GM23338 (cell line): ENCODE measurements around the gene LEMD2. TPM values are rescaled to one million over a fixed set of nuclear protein-coding genes. Genes with fewer than 3 reads are reported as not detected.

Source experiments
- ATAC-seq: fragments of 200-7000 bp; cut with Tn5 transposase; 3 replicates; pipeline ENCODE4 v1.9.1; 2020
- DNase-seq: peaks from one replicate; pipeline ENCODE4 v3.0.0-alpha.2; 2015; ENCODE audit warnings: low spot score
- H2AFZ ChIP-seq: fragments of 200-600 bp; sonication (generic); 2 replicates; pipeline ENCODE4 v1.8.0; 2016; ENCODE audit warnings: antibody characterized with exemption, mild to moderate bottlenecking, moderate library complexity
- H3F3A ChIP-seq: fragments of 200-600 bp; sonication (generic); replicated peaks from 2 replicates; pipeline ENCODE4 v1.8.0; 2017; ENCODE audit warnings: antibody characterized with exemption, mixed run types, low read depth
- H3K27ac ChIP-seq: fragments of 200-600 bp; sonication (generic); 2 replicates; pipeline ENCODE4 v1.6.1; 2016; ENCODE audit warnings: low read depth
- H3K27me3 ChIP-seq: fragments of 200-600 bp; sonication (generic); 2 replicates; pipeline ENCODE4 v1.8.0; 2016; ENCODE audit warnings: mild to moderate bottlenecking, mixed run types, moderate library complexity; ENCODE audit not compliant: insufficient read depth
- H3K36me3 ChIP-seq: fragments of 200-600 bp; sonication (generic); 2 replicates; pipeline ENCODE4 v1.8.0; 2016; ENCODE audit warnings: mild to moderate bottlenecking; ENCODE audit not compliant: insufficient read depth
- H3K4me1 ChIP-seq: fragments of 200-600 bp; sonication (generic); 2 replicates; pipeline ENCODE4 v1.8.0; 2016; ENCODE audit warnings: mild to moderate bottlenecking, moderate library complexity; ENCODE audit not compliant: insufficient read depth
- H3K4me2 ChIP-seq: fragments of 200-600 bp; sonication (generic); 2 replicates; pipeline ENCODE4 v1.7.1; 2017; ENCODE audit warnings: mixed run types
- H3K4me3 ChIP-seq: fragments of 200-600 bp; sonication (generic); 2 replicates; pipeline ENCODE4 v1.6.1; 2016; ENCODE audit warnings: mixed run types
- H3K79me2 ChIP-seq: fragments of 200-600 bp; sonication (generic); replicated peaks from 2 replicates; pipeline ENCODE4 v1.8.0; 2017; ENCODE audit warnings: mild to moderate bottlenecking; ENCODE audit not compliant: insufficient read depth
- H3K9me2 ChIP-seq: fragments of 200-600 bp; sonication (generic); 2 replicates; pipeline ENCODE4 v1.8.0; 2017; ENCODE audit not compliant: insufficient read depth
- H4K20me1 ChIP-seq: fragments of 200-600 bp; sonication (generic); replicated peaks from 2 replicates; pipeline ENCODE4 v1.8.0; 2017; ENCODE audit warnings: mild to moderate bottlenecking; ENCODE audit not compliant: insufficient read depth
- H3K27ac Mint-ChIP-seq: 2 replicates; pipeline ENCODE4 v1.8.0; 2020; ENCODE audit warnings: inconsistent platforms, mild to moderate bottlenecking, moderate library complexity, mixed read lengths
- H3K27me3 Mint-ChIP-seq: 3 replicates; pipeline ENCODE4 v1.8.0; 2022; ENCODE audit warnings: low read depth, mild to moderate bottlenecking, moderate library complexity, mixed read lengths, inconsistent platforms; ENCODE audit not compliant: insufficient read depth, poor library complexity
- H3K36me3 Mint-ChIP-seq: 3 replicates; pipeline ENCODE4 v1.8.0; 2021; ENCODE audit warnings: low read depth, mild to moderate bottlenecking, inconsistent platforms, moderate library complexity, mixed read lengths
- H3K4me1 Mint-ChIP-seq: 3 replicates; pipeline ENCODE4 v1.8.0; 2020; ENCODE audit warnings: mild to moderate bottlenecking, inconsistent platforms, mixed read lengths
- H3K4me3 Mint-ChIP-seq: 3 replicates; pipeline ENCODE4 v1.8.0; 2021; ENCODE audit warnings: moderate library complexity, mild to moderate bottlenecking, inconsistent platforms, mixed read lengths
- H3K9me3 Mint-ChIP-seq: 3 replicates; pipeline ENCODE4 v1.8.0; 2020; ENCODE audit warnings: moderate library complexity, mild to moderate bottlenecking, inconsistent platforms, mixed read lengths
- CREB1 ChIP-seq: fragments of 250-450 bp; sonication (Bioruptor Pico); IDR thresholded peaks from 2 replicates; pipeline ENCODE4 v1.5.0; 2020; ENCODE audit warnings: low read depth, mild to moderate bottlenecking, moderate library complexity
- EZH2 ChIP-seq: fragments of 200-600 bp; sonication (generic); IDR thresholded peaks from one replicate; pipeline ENCODE4 v1.8.0; 2017; ENCODE audit warnings: antibody characterized with exemption, mild to moderate bottlenecking, low read depth; ENCODE audit not compliant: unreplicated experiment
- EZH2phosphoT487 ChIP-seq: fragments of 200-600 bp; sonication (generic); IDR thresholded peaks from one replicate; pipeline ENCODE4 v1.8.1; 2018; ENCODE audit warnings: antibody characterized with exemption; ENCODE audit not compliant: unreplicated experiment
- JUNB ChIP-seq: IDR thresholded peaks from one replicate; pipeline ENCODE4 v1.6.1; 2016; ENCODE audit warnings: antibody characterized with exemption; ENCODE audit not compliant: unreplicated experiment
- NANOG ChIP-seq: IDR thresholded peaks from 2 replicates; pipeline ENCODE4 v1.6.1; 2016; ENCODE audit warnings: antibody characterized with exemption, borderline replicate concordance
- POLR2AphosphoS5 ChIP-seq: IDR thresholded peaks from 2 replicates; pipeline ENCODE4 v1.6.1; 2016; ENCODE audit warnings: antibody characterized with exemption, low read depth
- ZNF114 ChIP-seq: fragments of 250-450 bp; sonication (Bioruptor Pico); IDR thresholded peaks from 2 replicates; pipeline ENCODE4 v1.5.0; 2020; ENCODE audit warnings: mild to moderate bottlenecking, moderate library complexity
- ZNF331 ChIP-seq: fragments of 250-450 bp; sonication (Bioruptor Pico); IDR thresholded peaks from 2 replicates; pipeline ENCODE4 v1.5.0; 2020; ENCODE audit warnings: low read depth, mild to moderate bottlenecking, moderate library complexity
- polyA plus RNA-seq: library from polyadenylated mRNA; unstranded; fragments of >200 nt; fragmentation: Nextera tagmentation; extraction: Ambion mirVana; gene quantifications from 2 replicates; pipeline ENCODE4 v1.2.1, GENCODE V29; 2016
- total RNA-seq: library from RNA; depleted of rRNA; stranded (reverse); fragments of >200 nt; shearing (Covaris generic); gene quantifications from 2 replicates; pipeline ENCODE4 v1.2.3, GENCODE V29; 2014
- TF ChIP-seq, protein P1 (sequence below): IDR thresholded peaks from 2 replicates; pipeline ENCODE4 v1.6.1; 2016; ENCODE audit warnings: antibody characterized with exemption
- TF ChIP-seq, protein P2 (sequence below), 2 experiments: fragments of 200-600 bp in 1 of 2; sonication (generic) in 1 of 2; conservative IDR thresholded peaks; 2 replicates each; pipeline versions ENCODE4 v1.5.1 to v1.6.1; 2016 to 2017; ENCODE audit warnings: antibody characterized with exemption in 2 of 2, low read depth in 2 of 2, mild to moderate bottlenecking in 2 of 2, moderate library complexity in 1 of 2
- TF ChIP-seq, protein P3 (sequence below): IDR thresholded peaks from one replicate; pipeline ENCODE4 v1.6.1; 2018; ENCODE audit warnings: antibody characterized with exemption; ENCODE audit not compliant: unreplicated experiment
- TF ChIP-seq, protein P4 (sequence below): fragments of 250-450 bp; sonication (Bioruptor Pico); IDR thresholded peaks from 2 replicates; pipeline ENCODE4 v1.5.0; 2020; ENCODE audit warnings: mild to moderate bottlenecking, moderate library complexity

Gene LEMD2
- total and polyA plus RNA-seq, 2 experiments from 2014 or later, result 28.6 to 64.7 TPM

DNA sequence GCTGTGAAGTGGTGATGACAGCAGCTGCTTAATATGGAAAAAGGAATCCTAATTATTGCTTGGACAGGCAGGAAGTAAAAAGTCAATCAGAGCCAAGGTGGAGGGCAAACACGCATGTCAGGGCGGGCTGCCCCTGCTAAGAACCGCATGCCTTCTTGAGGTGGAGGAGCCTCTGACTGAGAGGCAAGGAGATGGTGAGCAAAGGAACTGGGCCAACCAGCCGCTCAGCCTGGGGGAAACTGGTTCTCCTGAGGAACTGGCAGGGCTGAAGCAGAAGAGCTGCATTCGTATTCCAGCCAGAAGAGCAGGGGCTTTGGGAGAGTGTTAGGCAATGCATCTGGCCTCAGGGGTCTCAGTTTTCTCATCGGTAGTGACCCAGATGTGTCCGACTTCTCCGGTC is 28.0 kb upstream of the LEMD2 start:
- Histone ChIP-seq H3K4me1 (peaks cover 30% of the 10 kb centered on the region), H3K27me3 (no peaks in the 10 kb centered on the region), H3K27ac (no peak overlapping the region), H3F3A (0 out of 2 replicates have a peak, but pooled peaks cover 6% of the 10 kb centered on the region), H4K20me1 (no peaks in the 10 kb centered on the region), H3K36me3 (no peaks in the 10 kb centered on the region), H2AFZ (no peak overlapping the region; the same call in 1 of the 2 replicates), H3K4me2 (no peak overlapping the region), H3K4me3 (no peak overlapping the region), H3K9me2 (0 out of 2 replicates have a peak, but pooled peaks cover 2% of the 10 kb centered on the region), H3K79me2 (no peaks in the 10 kb centered on the region)
- H3K9me3 Mint-ChIP-seq, result no peaks in the 10 kb centered on the region
- peaks cover 6% of the 10 kb centered on the region for H3K27me3 Mint-ChIP-seq
- no peak for ATAC-seq
- H3K36me3 Mint-ChIP-seq, result no peaks in the 10 kb centered on the region
- no peak overlapping the region for H3K27ac Mint-ChIP-seq
- DNase-seq, result no peak
- no peak for TF ChIP-seq EZH2phosphoT487
- TF ChIP-seq ZNF114 (CRISPR knock-in tag), result no peak
- TF ChIP-seq JUNB, result no peak
- TF ChIP-seq, protein P1, sequence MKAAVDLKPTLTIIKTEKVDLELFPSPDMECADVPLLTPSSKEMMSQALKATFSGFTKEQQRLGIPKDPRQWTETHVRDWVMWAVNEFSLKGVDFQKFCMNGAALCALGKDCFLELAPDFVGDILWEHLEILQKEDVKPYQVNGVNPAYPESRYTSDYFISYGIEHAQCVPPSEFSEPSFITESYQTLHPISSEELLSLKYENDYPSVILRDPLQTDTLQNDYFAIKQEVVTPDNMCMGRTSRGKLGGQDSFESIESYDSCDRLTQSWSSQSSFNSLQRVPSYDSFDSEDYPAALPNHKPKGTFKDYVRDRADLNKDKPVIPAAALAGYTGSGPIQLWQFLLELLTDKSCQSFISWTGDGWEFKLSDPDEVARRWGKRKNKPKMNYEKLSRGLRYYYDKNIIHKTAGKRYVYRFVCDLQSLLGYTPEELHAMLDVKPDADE, result no peak
- TF ChIP-seq POLR2AphosphoS5, result no peak
- TF ChIP-seq, protein P2, sequence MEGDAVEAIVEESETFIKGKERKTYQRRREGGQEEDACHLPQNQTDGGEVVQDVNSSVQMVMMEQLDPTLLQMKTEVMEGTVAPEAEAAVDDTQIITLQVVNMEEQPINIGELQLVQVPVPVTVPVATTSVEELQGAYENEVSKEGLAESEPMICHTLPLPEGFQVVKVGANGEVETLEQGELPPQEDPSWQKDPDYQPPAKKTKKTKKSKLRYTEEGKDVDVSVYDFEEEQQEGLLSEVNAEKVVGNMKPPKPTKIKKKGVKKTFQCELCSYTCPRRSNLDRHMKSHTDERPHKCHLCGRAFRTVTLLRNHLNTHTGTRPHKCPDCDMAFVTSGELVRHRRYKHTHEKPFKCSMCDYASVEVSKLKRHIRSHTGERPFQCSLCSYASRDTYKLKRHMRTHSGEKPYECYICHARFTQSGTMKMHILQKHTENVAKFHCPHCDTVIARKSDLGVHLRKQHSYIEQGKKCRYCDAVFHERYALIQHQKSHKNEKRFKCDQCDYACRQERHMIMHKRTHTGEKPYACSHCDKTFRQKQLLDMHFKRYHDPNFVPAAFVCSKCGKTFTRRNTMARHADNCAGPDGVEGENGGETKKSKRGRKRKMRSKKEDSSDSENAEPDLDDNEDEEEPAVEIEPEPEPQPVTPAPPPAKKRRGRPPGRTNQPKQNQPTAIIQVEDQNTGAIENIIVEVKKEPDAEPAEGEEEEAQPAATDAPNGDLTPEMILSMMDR (conservative IDR thresholded peaks at IDR 0.05; ENCODE audit: low read depth in 2 of 2), result no peak
- TF ChIP-seq NANOG, result no peak
- no peak for TF ChIP-seq ZNF331 (CRISPR knock-in tag)
- TF ChIP-seq, protein P3, sequence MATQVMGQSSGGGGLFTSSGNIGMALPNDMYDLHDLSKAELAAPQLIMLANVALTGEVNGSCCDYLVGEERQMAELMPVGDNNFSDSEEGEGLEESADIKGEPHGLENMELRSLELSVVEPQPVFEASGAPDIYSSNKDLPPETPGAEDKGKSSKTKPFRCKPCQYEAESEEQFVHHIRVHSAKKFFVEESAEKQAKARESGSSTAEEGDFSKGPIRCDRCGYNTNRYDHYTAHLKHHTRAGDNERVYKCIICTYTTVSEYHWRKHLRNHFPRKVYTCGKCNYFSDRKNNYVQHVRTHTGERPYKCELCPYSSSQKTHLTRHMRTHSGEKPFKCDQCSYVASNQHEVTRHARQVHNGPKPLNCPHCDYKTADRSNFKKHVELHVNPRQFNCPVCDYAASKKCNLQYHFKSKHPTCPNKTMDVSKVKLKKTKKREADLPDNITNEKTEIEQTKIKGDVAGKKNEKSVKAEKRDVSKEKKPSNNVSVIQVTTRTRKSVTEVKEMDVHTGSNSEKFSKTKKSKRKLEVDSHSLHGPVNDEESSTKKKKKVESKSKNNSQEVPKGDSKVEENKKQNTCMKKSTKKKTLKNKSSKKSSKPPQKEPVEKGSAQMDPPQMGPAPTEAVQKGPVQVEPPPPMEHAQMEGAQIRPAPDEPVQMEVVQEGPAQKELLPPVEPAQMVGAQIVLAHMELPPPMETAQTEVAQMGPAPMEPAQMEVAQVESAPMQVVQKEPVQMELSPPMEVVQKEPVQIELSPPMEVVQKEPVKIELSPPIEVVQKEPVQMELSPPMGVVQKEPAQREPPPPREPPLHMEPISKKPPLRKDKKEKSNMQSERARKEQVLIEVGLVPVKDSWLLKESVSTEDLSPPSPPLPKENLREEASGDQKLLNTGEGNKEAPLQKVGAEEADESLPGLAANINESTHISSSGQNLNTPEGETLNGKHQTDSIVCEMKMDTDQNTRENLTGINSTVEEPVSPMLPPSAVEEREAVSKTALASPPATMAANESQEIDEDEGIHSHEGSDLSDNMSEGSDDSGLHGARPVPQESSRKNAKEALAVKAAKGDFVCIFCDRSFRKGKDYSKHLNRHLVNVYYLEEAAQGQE, result no peak
- TF ChIP-seq EZH2, result no peak
- TF ChIP-seq, protein P4, sequence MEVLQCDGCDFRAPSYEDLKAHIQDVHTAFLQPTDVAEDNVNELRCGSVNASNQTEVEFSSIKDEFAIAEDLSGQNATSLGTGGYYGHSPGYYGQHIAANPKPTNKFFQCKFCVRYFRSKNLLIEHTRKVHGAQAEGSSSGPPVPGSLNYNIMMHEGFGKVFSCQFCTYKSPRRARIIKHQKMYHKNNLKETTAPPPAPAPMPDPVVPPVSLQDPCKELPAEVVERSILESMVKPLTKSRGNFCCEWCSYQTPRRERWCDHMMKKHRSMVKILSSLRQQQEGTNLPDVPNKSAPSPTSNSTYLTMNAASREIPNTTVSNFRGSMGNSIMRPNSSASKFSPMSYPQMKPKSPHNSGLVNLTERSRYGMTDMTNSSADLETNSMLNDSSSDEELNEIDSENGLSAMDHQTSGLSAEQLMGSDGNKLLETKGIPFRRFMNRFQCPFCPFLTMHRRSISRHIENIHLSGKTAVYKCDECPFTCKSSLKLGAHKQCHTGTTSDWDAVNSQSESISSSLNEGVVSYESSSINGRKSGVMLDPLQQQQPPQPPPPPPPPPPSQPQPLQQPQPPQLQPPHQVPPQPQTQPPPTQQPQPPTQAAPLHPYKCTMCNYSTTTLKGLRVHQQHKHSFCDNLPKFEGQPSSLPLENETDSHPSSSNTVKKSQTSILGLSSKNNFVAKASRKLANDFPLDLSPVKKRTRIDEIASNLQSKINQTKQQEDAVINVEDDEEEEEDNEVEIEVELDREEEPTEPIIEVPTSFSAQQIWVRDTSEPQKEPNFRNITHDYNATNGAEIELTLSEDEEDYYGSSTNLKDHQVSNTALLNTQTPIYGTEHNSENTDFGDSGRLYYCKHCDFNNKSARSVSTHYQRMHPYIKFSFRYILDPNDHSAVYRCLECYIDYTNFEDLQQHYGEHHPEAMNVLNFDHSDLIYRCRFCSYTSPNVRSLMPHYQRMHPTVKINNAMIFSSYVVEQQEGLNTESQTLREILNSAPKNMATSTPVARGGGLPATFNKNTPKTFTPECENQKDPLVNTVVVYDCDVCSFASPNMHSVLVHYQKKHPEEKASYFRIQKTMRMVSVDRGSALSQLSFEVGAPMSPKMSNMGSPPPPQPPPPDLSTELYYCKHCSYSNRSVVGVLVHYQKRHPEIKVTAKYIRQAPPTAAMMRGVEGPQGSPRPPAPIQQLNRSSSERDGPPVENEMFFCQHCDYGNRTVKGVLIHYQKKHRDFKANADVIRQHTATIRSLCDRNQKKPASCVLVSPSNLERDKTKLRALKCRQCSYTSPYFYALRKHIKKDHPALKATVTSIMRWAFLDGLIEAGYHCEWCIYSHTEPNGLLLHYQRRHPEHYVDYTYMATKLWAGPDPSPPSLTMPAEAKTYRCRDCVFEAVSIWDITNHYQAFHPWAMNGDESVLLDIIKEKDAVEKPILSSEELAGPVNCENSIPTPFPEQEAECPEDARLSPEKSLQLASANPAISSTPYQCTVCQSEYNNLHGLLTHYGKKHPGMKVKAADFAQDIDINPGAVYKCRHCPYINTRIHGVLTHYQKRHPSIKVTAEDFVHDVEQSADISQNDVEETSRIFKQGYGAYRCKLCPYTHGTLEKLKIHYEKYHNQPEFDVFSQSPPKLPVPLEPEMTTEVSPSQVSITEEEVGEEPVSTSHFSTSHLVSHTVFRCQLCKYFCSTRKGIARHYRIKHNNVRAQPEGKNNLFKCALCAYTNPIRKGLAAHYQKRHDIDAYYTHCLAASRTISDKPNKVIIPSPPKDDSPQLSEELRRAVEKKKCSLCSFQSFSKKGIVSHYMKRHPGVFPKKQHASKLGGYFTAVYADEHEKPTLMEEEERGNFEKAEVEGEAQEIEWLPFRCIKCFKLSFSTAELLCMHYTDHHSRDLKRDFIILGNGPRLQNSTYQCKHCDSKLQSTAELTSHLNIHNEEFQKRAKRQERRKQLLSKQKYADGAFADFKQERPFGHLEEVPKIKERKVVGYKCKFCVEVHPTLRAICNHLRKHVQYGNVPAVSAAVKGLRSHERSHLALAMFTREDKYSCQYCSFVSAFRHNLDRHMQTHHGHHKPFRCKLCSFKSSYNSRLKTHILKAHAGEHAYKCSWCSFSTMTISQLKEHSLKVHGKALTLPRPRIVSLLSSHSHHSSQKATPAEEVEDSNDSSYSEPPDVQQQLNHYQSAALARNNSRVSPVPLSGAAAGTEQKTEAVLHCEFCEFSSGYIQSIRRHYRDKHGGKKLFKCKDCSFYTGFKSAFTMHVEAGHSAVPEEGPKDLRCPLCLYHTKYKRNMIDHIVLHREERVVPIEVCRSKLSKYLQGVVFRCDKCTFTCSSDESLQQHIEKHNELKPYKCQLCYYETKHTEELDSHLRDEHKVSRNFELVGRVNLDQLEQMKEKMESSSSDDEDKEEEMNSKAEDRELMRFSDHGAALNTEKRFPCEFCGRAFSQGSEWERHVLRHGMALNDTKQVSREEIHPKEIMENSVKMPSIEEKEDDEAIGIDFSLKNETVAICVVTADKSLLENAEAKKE (CRISPR knock-in tag), result no peak
- TF ChIP-seq CREB1, result no peak
- H3K4me3 Mint-ChIP-seq, result no peak overlapping the region
- peaks cover 38% of the 10 kb centered on the region for H3K4me1 Mint-ChIP-seq
